GM12873 (cell line): Measurements from ENCODE around the gene SLC9A3.

Source experiments
- TF ChIP-seq, protein P1 (sequence below): IDR thresholded peaks from 2 replicates; pipeline ENCODE4 v1.5.1; 2012; ENCODE audit warnings: low read depth, mild to moderate bottlenecking, moderate library complexity, low read length, control low read depth; ENCODE audit not compliant: insufficient read depth; ENCODE audit errors: missing control alignments

Gene SLC9A3

GRCh38 chr5:420632-421286 lies 103.5 kb downstream of the SLC9A3 start:
- TF ChIP-seq, protein P1, sequence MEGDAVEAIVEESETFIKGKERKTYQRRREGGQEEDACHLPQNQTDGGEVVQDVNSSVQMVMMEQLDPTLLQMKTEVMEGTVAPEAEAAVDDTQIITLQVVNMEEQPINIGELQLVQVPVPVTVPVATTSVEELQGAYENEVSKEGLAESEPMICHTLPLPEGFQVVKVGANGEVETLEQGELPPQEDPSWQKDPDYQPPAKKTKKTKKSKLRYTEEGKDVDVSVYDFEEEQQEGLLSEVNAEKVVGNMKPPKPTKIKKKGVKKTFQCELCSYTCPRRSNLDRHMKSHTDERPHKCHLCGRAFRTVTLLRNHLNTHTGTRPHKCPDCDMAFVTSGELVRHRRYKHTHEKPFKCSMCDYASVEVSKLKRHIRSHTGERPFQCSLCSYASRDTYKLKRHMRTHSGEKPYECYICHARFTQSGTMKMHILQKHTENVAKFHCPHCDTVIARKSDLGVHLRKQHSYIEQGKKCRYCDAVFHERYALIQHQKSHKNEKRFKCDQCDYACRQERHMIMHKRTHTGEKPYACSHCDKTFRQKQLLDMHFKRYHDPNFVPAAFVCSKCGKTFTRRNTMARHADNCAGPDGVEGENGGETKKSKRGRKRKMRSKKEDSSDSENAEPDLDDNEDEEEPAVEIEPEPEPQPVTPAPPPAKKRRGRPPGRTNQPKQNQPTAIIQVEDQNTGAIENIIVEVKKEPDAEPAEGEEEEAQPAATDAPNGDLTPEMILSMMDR: no peak
